SU-DHL-6 (cell line): ENCODE measurements around the gene FANCI.

ENCODE experiments used
- CTCF ChIP-seq: fragments of 200-600 bp; sonication (generic); IDR thresholded peaks from one replicate; pipeline ENCODE4 v1.5.1; 2017; ENCODE audit warnings: antibody characterized with exemption, mild to moderate bottlenecking, low read length, moderate library complexity; ENCODE audit not compliant: insufficient read depth, poor library complexity, severe bottlenecking
- EZH2phosphoT487 ChIP-seq: fragments of 200-600 bp; sonication (generic), shearing (Covaris generic); conservative IDR thresholded peaks from 2 replicates; pipeline ENCODE4 v1.6.1; 2018; ENCODE audit warnings: mild to moderate bottlenecking, antibody characterized with exemption, low read length, moderate library complexity, mixed read lengths

- TF ChIP-seq CTCF (no peak), EZH2phosphoT487 (no peak)
Measured at GRCh38 chr15:89316504-89316903, 72.7 kb downstream of the FANCI start.
